ENCODE measurements around the gene ATP2B2. TPM values are rescaled to one million over a fixed set of nuclear protein-coding genes. Genes with fewer than 3 reads are reported as not detected.

The ATP2B2 gene
- total and polyA plus RNA-seq, 2 experiments from 2014 or later, result 0.42 to 0.63 TPM

GRCh38 chr3:10432156-10432845 is 73.1 kb downstream of the ATP2B2 start:
- Histone ChIP-seq H3K27me3 (ENCODE audit: insufficient read depth) (no peaks in the 10 kb centered on the region), H3K9me2 (ENCODE audit: insufficient read depth) (no peaks in the 10 kb centered on the region), H3K79me2 (replicated peaks; ENCODE audit: insufficient read depth) (no peaks in the 10 kb centered on the region), H3K4me2 (no peak overlapping the region), H3K4me1 (ENCODE audit: insufficient read depth) (no peaks in the 10 kb centered on the region), H2AFZ (0 out of 2 replicates have a peak overlapping the region, but pooled peaks have one; percentile 52), H3F3A (replicated peaks; ENCODE audit: low read depth) (no peaks in the 10 kb centered on the region), H3K4me3 (no peak overlapping the region), H4K20me1 (replicated peaks; ENCODE audit: insufficient read depth) (no peaks in the 10 kb centered on the region), H3K27ac (ENCODE audit: low read depth) (no peak overlapping the region), H3K36me3 (ENCODE audit: insufficient read depth) (no peaks in the 10 kb centered on the region)
- H3K4me3 Mint-ChIP-seq, result no peak overlapping the region
- TF ChIP-seq CTCF (conservative IDR thresholded peaks at IDR 0.05; ENCODE audit: low read depth in 2 of 2) (no peak), JUNB (IDR thresholded peaks at IDR 0.05; ENCODE audit: unreplicated experiment) (no peak), ZNF331 (CRISPR knock-in tag; IDR thresholded peaks at IDR 0.05; ENCODE audit: low read depth) (no peak), REST (IDR thresholded peaks at IDR 0.05; ENCODE audit: unreplicated experiment) (no peak)
- no peaks in the 10 kb centered on the region for H3K9me3 Mint-ChIP-seq
- ATAC-seq (no peak), DNase-seq (ENCODE audit: low spot score) (no peak)
- peaks cover 2% of the 10 kb centered on the region; the same call in 1 of the 3 replicates for H3K4me1 Mint-ChIP-seq
- no peaks in the 10 kb centered on the region for H3K36me3 Mint-ChIP-seq (ENCODE audit: low read depth)
- H3K27me3 Mint-ChIP-seq (ENCODE audit: insufficient read depth, low read depth, poor library complexity), result peaks cover 4% of the 10 kb centered on the region
- H3K27ac Mint-ChIP-seq, result no peak overlapping the region

GRCh38 chr3:10430805-10431204 is 74.6 kb downstream of the ATP2B2 start:
- Histone ChIP-seq H3K4me1 (ENCODE audit: insufficient read depth) (no peaks in the 10 kb centered on the region), H3F3A (replicated peaks; ENCODE audit: low read depth) (no peaks in the 10 kb centered on the region), H3K79me2 (replicated peaks; ENCODE audit: insufficient read depth) (no peaks in the 10 kb centered on the region), H2AFZ (no peak overlapping the region), H3K36me3 (ENCODE audit: insufficient read depth) (no peaks in the 10 kb centered on the region), H3K27me3 (ENCODE audit: insufficient read depth) (no peaks in the 10 kb centered on the region), H3K9me2 (ENCODE audit: insufficient read depth) (no peaks in the 10 kb centered on the region), H4K20me1 (replicated peaks; ENCODE audit: insufficient read depth) (no peaks in the 10 kb centered on the region), H3K4me3 (no peak overlapping the region), H3K27ac (ENCODE audit: low read depth) (no peak overlapping the region), H3K4me2 (no peak overlapping the region)
- H3K36me3 Mint-ChIP-seq (ENCODE audit: low read depth), result no peaks in the 10 kb centered on the region
- H3K27ac Mint-ChIP-seq, result no peak overlapping the region
- no peak overlapping the region for H3K4me3 Mint-ChIP-seq
- TF ChIP-seq JUNB (IDR thresholded peaks at IDR 0.05; ENCODE audit: unreplicated experiment) (no peak), POLR2AphosphoS5 (IDR thresholded peaks at IDR 0.05; ENCODE audit: low read depth) (no peak), CTCF (conservative IDR thresholded peaks at IDR 0.05; ENCODE audit: low read depth in 2 of 2) (no peak), REST (IDR thresholded peaks at IDR 0.05; ENCODE audit: unreplicated experiment) (no peak), ETS1 (IDR thresholded peaks at IDR 0.05) (no peak), ZNF114 (CRISPR knock-in tag; IDR thresholded peaks at IDR 0.05) (no peak), EZH2 (IDR thresholded peaks at IDR 0.05; ENCODE audit: low read depth, unreplicated experiment) (no peak), STAT1 (IDR thresholded peaks at IDR 0.05; ENCODE audit: unreplicated experiment) (no peak)
- H3K4me1 Mint-ChIP-seq, result peaks cover 2% of the 10 kb centered on the region; the same call in 1 of the 3 replicates
- peaks cover 5% of the 10 kb centered on the region for H3K27me3 Mint-ChIP-seq (ENCODE audit: insufficient read depth, low read depth, poor library complexity)
- ATAC-seq (no peak), DNase-seq (ENCODE audit: low spot score) (no peak)
- no peaks in the 10 kb centered on the region for H3K9me3 Mint-ChIP-seq

All from GM23338 (cell line).